Mammary epithelial cell (primary cell): Measurements from ENCODE around the gene KCNK1.

Experiments
- CTCF ChIP-seq, 2 donors: IDR thresholded peaks in 1 of 2; conservative IDR thresholded peaks in 1 of 2; 2 replicates each; pipeline ENCODE4 v1.5.1; 2011 to 2012; ENCODE audit warnings: inconsistent platforms in 2 of 2, low read length in 2 of 2, mild to moderate bottlenecking in 2 of 2, control low read depth in 1 of 2, low read depth in 1 of 2; ENCODE audit not compliant: insufficient read depth in 1 of 2; ENCODE audit errors: extremely low read depth in 1 of 2
- EZH2 ChIP-seq: IDR thresholded peaks from 2 replicates; pipeline ENCODE4 v1.6.1; 2012; ENCODE audit warnings: low read length, inconsistent platforms, borderline replicate concordance

DNA sequence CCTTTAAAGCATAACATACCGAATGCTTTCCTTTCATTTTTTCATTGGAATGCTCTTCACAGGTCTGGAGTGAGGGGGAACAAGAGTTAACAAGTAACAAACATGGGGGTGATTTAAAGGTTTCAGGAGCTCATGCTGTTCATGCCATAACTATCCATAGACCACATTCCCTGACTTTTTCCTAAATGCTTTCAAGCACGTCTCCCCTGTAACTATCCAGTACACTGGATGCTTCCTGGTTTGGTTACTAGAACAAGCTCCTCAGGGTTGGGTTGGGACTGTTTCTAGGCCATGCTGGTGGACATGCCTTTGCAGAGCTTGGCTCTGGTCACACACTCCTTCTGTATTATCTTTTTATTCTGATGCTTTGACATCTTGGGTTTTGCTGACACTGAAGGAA lies 38.6 kb downstream of the KCNK1 start:
- no peak for TF ChIP-seq CTCF (conservative IDR thresholded peaks at IDR 0.05 in 1 of 2, IDR thresholded peaks at IDR 0.05 in 1 of 2; ENCODE audit: extremely low read depth in 1 of 2, insufficient read depth in 1 of 2, low read depth in 1 of 2, low read length in 2 of 2)
- no peak for TF ChIP-seq EZH2
